ENCODE data around the gene ISL1. TPM values are rescaled to one million over a fixed set of nuclear protein-coding genes. Genes with fewer than 3 reads are reported as not detected.

Gene ISL1
- total RNA-seq, 1 experiment from 2014 or later = 0.71 TPM

DNA sequence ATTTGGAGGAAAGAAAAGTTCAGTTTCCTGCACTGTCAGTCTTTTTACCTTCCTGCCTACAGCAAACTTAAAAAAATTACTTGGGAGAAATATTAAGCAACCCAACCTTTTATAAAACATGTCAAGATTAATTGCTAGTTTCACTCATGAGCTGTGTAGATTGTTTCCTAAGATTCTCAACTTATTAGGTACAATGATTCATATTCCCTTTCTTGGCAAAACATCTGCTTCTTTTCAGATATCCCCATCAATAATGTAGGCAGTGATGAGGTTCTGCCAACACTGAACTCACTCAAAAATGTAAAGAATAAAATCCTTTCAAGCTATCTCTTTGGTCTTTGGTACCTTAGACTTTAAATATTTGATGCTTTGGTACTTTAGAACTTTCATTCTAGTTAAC, 56.0 kb downstream of the ISL1 start:
- no peak for DNase-seq (ENCODE audit: low read depth in 1 of 2, low spot score in 2 of 2)
- H3K9me3 ChIP-seq (replicated peaks) = no peaks in the 10 kb centered on the region
- no peak overlapping the region for H3K4me3 ChIP-seq
- H3K36me3 ChIP-seq = no peaks in the 10 kb centered on the region
- H3K27ac ChIP-seq = no peak overlapping the region
- H3K4me1 ChIP-seq (replicated peaks) = no peaks in the 10 kb centered on the region
- H3K27me3 ChIP-seq (replicated peaks) = no peaks in the 10 kb centered on the region; the same call in 1 of the 2 replicates
